Progenitor cell of endocrine pancreas (in vitro differentiated cells): ENCODE data around the gene ADGRV1. TPM values are rescaled to one million over a fixed set of nuclear protein-coding genes. Genes with fewer than 3 reads are reported as not detected.

Source experiments
- DNase-seq: peaks from one replicate; pipeline ENCODE4 v3.0.0; 2021; ENCODE audit warnings: low spot score; ENCODE audit not compliant: unreplicated experiment
- H3K27ac Mint-ChIP-seq: 2 replicates; pipeline ENCODE4 v1.8.0; 2021; ENCODE audit warnings: mild to moderate bottlenecking, moderate library complexity, mixed read lengths
- H3K27me3 Mint-ChIP-seq: 2 replicates; pipeline ENCODE4 v1.8.0; 2021; ENCODE audit warnings: mixed read lengths
- H3K36me3 Mint-ChIP-seq: 2 replicates; pipeline ENCODE4 v1.8.0; 2022; ENCODE audit warnings: mixed read lengths; ENCODE audit not compliant: insufficient read depth
- H3K4me1 Mint-ChIP-seq: 2 replicates; pipeline ENCODE4 v1.8.0; 2021; ENCODE audit warnings: low read depth, mixed read lengths
- H3K4me3 Mint-ChIP-seq: 2 replicates; pipeline ENCODE4 v1.8.0; 2021; ENCODE audit warnings: low read depth, mild to moderate bottlenecking, moderate library complexity, mixed read lengths
- H3K9me3 Mint-ChIP-seq: 2 replicates; pipeline ENCODE4 v1.8.0; 2021; ENCODE audit warnings: low read depth, mixed read lengths
- total RNA-seq: library from RNA; stranded (reverse); gene quantifications from 2 replicates; pipeline ENCODE4 v1.2.1, GENCODE V29; 2021
- TF ChIP-seq, protein P1 (sequence below): fragments of 200-600 bp; sonication (generic); IDR thresholded peaks from one replicate; pipeline ENCODE4 v1.5.0; 2021; ENCODE audit warnings: antibody characterized with exemption, mild to moderate bottlenecking; ENCODE audit not compliant: unreplicated experiment

Gene ADGRV1
- total RNA-seq, 1 donor from 2014 or later: 82.3 TPM

DNA sequence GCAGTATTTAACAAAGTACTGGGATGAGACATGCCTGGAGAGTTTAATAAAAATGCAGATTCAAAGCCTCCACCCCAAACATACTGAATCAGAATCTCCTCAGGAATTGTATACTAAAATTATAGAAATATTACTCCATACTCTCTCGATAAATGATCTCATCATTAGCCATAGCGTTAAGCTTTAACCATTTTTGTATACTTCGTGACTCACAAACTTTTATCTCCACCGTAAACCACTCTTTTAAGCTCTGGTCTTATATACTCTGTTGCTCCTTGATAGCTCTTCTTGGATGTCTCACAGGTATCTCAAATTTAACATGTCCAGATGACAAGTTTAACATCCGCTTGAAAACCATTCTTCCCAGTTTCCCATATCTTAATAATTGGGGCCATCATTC, 327.8 kb downstream of the ADGRV1 start:
- TF ChIP-seq, protein P1, sequence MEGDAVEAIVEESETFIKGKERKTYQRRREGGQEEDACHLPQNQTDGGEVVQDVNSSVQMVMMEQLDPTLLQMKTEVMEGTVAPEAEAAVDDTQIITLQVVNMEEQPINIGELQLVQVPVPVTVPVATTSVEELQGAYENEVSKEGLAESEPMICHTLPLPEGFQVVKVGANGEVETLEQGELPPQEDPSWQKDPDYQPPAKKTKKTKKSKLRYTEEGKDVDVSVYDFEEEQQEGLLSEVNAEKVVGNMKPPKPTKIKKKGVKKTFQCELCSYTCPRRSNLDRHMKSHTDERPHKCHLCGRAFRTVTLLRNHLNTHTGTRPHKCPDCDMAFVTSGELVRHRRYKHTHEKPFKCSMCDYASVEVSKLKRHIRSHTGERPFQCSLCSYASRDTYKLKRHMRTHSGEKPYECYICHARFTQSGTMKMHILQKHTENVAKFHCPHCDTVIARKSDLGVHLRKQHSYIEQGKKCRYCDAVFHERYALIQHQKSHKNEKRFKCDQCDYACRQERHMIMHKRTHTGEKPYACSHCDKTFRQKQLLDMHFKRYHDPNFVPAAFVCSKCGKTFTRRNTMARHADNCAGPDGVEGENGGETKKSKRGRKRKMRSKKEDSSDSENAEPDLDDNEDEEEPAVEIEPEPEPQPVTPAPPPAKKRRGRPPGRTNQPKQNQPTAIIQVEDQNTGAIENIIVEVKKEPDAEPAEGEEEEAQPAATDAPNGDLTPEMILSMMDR: no peak
- no peaks in the 10 kb centered on the region for H3K27me3 Mint-ChIP-seq

DNA sequence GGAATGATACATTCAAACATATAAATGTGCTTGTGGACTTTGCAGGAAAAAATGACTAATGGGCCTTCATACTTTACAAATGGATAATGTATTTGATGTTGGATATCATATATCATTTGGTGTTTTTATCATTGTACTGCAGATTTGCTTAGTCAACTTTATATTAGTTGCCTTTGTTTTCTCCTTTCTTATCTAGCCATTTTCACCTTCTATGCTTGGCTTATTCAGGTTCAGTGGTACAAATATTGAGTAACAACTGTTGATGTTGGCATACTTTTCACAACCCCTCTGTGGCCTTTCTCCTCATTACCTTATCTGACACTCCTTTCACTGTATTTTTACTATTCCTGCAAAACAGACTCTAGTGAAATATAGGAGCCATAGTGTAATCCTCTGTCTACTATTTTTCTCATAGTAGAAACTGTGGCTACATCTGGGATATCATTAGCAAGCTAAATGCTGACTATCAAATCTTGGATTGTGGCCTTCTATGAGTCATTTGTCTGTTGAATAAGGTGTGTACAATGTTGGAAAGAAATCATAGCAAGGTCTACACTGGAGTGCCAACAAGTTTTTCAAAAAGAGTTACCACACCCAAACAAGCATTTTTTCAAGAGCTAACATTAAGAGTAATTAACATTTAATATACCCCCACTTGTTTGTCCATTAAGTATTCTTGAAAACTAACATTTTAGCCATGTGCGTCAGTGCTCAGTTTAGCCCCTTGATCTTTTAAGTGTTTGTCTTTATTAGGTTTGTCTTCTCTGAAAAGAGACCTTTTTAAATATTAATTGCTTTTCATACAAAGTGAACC, 330.1 kb downstream of the ADGRV1 start:
- Mint-ChIP-seq H3K4me3 (no peak overlapping the region), H3K27ac (no peak overlapping the region), H3K27me3 (no peaks in the 10 kb centered on the region), H3K36me3 (no peaks in the 10 kb centered on the region), H3K9me3 (no peaks in the 10 kb centered on the region), H3K4me1 (peaks cover 6% of the 10 kb centered on the region)
- TF ChIP-seq, protein P1: no peak
- DNase-seq: no peak

More for the DNA sequence above, 327.8 kb downstream of the ADGRV1 start:
- Mint-ChIP-seq H3K4me3 (no peak overlapping the region), H3K27ac (no peak overlapping the region), H3K36me3 (no peaks in the 10 kb centered on the region), H3K9me3 (no peaks in the 10 kb centered on the region), H3K4me1 (peaks cover 6% of the 10 kb centered on the region)
- no peak for DNase-seq

GRCh38 chr5:90889325-90889600, 330.7 kb downstream of the ADGRV1 start:
- Mint-ChIP-seq H3K27me3 (no peaks in the 10 kb centered on the region), H3K4me1 (peaks cover 6% of the 10 kb centered on the region), H3K4me3 (no peak overlapping the region), H3K27ac (no peak overlapping the region), H3K36me3 (no peaks in the 10 kb centered on the region), H3K9me3 (no peaks in the 10 kb centered on the region)
- TF ChIP-seq, protein P1: no peak
- no peak for DNase-seq

DNA sequence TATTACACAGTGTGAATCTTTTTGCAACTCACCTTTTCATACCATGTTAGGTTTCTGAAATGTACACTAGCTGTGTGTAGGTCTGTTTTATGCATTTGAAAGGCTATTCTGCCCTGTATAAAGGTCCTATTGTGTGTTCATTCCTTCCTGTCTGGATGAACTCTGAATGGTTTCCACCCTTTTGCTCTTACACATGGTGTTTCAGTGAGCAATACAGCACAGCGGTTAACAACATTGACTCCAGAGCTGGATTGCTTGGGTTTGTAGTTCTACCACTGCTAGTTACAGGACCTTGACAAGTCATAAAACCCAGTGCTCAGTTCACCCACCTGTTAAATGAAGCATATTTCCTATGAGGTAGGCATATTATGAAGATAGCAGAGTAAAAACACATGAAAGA, 331.6 kb downstream of the ADGRV1 start:
- Mint-ChIP-seq H3K27ac (no peak overlapping the region), H3K9me3 (no peaks in the 10 kb centered on the region), H3K4me1 (peaks cover 6% of the 10 kb centered on the region), H3K36me3 (no peaks in the 10 kb centered on the region), H3K4me3 (no peak overlapping the region), H3K27me3 (no peaks in the 10 kb centered on the region)
- DNase-seq: no peak
- TF ChIP-seq, protein P1: no peak

DNA sequence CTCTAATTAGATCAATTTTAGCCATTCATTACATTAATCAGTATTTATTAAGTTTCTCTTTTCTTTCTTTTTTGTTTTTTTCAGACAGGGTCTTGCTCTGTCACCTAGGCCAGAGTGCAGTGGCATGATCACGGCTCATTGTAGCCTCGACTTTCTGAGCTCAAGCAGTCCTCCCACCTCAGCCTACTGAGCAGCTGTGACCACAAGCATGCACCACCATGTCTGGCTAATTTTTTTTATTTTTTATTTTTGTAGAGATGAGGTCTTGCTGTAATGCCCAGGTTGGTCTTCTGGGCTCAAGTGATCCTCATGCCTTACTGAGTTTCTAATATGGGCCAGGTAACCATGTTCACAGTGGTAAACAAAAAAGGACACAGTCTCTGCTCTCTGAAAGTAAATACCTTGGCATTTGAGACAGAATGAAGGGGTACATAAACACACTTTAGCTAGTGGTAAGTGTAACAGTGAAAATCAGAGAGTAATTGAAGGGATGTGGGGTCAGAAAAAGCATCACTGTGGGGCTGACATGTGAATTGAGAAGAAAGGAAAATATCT, 336.3 kb downstream of the ADGRV1 start:
- Mint-ChIP-seq H3K9me3 (no peaks in the 10 kb centered on the region), H3K36me3 (no peaks in the 10 kb centered on the region), H3K4me1 (peaks cover 10% of the 10 kb centered on the region), H3K27me3 (no peaks in the 10 kb centered on the region), H3K4me3 (no peak overlapping the region), H3K27ac (no peak overlapping the region)
- TF ChIP-seq, protein P1: no peak
- DNase-seq: no peak
